NT2/D1 (cell line): Measurements from ENCODE around the gene ELL2.

Experiments used
- SUZ12 ChIP-seq: IDR thresholded peaks from 2 replicates; pipeline ENCODE4 v1.6.1; 2011; ENCODE audit not compliant: insufficient read length, insufficient read depth; ENCODE audit errors: extremely low read depth
- YY1 ChIP-seq: IDR thresholded peaks from 2 replicates; pipeline ENCODE4 v1.6.1; 2011; ENCODE audit not compliant: insufficient read length, insufficient read depth
- ZNF274 ChIP-seq: IDR thresholded peaks from 2 replicates; pipeline ENCODE4 v1.6.1; 2011; ENCODE audit warnings: mild to moderate bottlenecking, low read depth, low read length

GRCh38 chr5:95853490-95853889, 108.2 kb downstream of the ELL2 start:
- TF ChIP-seq YY1 (no peak), SUZ12 (no peak), ZNF274 (no peak)
